ENCODE data around the gene OR8G1.
"Not testable (repeated sequence)": the region's sequence is repeated elsewhere in the genome, so short reads cannot be mapped to it uniquely, and the experiment has no call there.

The OR8G1 gene

DNA sequence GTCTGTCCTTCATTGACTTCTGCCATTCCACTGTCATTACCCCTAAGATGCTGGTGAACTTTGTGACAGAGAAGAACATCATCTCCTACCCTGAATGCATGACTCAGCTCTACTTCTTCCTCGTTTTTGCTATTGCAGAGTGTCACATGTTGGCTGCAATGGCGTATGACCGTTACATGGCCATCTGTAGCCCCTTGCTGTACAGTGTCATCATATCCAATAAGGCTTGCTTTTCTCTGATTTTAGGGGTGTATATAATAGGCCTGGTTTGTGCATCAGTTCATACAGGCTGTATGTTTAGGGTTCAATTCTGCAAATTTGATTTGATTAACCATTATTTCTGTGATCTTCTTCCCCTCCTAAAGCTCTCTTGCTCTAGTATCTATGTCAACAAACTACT lies 9.0 kb downstream of the OR8G1 start:
- DNase-seq = not testable (repeated sequence)

DNA sequence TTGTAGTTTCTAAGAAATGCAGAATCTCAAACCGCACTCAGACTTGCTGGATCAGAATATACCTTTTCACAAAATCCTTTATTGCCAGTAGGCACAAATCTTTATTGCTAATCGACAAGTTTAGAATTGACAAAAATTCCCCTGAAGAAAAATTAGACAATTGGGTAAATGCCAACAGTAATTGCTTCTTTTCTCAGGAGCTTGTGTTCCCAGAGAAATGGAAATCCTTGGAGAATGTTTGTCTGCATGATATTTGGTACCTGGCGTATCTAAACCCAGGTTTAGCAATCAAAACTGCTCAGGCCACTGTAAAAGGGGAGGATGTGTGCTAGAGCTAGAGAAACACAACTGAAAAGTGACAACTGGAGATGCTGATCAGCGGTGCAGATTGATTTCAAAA lies 15.2 kb downstream of the OR8G1 start, which contains the start of gene OR8G5:
OR8G5 (plus strand) TSS at position 301 of the 400 bp plus-strand sequence. CDS start 8,556 bp downstream, outside the sequence.
- no peak for DNase-seq

DNA sequence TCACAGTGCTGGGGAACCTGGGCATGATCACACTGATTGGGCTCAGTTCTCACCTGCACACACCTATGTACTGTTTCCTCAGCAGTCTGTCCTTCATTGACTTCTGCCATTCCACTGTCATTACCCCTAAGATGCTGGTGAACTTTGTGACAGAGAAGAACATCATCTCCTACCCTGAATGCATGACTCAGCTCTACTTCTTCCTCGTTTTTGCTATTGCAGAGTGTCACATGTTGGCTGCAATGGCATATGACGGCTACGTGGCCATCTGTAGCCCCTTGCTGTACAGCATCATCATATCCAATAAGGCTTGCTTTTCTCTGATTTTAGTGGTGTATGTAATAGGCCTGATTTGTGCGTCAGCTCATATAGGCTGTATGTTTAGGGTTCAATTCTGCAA lies 24.1 kb downstream of the OR8G1 start:
- not testable (repeated sequence) for DNase-seq

DNA sequence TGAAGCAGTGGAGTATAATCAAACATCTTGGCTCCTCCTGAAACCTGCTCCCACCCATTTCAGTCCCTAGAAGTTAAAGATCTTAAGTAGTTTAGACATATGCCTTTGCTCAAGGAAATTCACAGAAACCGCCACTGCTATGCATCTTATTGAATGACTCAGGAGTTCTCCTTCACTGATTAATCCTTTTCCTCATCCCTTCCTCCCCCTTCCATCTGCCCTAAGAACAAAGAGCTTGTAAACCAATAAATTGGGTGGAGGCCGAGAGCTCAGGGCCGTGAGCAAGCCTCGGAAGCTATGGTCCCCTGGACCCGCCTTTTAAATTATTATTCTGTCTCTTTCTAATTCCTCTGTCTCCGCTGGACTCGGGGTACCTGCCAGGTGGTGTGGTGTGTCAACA lies 30.0 kb downstream of the OR8G1 start:
- peak; percentile 88 for DNase-seq

DNA sequence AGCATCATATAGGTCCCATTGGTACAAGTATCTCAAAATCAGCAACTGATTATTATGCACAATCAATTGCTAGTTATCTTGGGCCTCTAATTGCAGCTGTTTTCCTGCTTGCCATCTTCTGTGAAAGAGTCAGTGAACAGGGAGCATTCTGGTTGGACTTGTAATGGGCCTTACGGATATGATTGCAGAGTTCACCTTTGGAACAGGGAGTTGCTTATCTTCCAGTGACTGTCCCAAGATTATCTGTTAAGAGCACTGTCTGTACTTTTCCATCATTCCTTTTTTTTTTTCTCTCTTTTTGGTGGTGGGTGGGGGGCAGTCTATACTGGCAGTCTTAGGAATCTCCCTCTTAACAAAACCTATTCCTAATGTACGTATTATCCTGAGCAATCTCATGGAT lies 33.1 kb downstream of the OR8G1 start:
- DNase-seq = no peak

GRCh38 chr11:124276081-124276480 lies 35.2 kb downstream of the OR8G1 start:
- no peak for DNase-seq

DNA sequence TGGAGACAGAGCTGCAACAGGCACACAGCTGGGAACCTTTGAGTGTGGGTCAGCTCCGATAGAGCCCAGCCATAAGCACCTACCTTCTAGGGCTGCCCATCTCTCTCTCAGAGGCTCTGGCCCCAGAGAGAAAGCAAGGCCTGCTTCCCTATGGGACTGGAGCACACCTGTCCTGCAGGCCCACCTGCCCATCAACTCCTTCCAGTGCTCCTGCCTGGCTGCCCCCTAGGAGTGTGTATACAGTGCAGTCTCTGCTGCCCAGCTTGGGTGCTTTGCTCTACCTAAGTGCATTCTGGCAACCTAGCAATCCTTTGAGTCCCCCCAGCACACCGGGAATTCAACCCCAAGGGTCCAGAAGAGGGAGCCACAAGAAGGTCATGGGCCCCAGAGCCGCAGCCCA lies 36.3 kb downstream of the OR8G1 start:
- no peak for DNase-seq

DNA sequence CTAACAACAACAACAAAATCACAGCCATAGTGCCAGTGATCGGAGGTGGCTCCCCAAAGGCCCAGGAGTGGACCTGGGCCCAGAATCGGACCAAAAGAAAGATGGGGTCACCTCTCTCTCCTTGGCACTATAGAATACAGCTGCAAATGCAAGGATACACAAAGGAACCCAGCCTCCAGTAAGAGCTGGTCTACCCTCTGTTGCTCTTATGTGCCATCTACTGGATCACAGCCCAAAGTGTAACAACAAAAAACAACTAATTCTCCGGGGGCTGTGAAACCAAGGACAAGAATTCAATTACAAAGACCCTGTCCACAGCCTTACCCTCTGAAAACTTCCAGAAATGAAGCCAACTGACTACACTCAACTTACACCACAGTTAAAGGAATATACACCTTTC lies 36.9 kb downstream of the OR8G1 start:
- DNase-seq = peak; percentile 21

GRCh38 chr11:124278261-124278660 lies 37.4 kb downstream of the OR8G1 start:
- DNase-seq = no peak

- DNase-seq = no peak
Observed at GRCh38 chr11:124285610-124286344, 44.9 kb downstream of the OR8G1 start.

DNA sequence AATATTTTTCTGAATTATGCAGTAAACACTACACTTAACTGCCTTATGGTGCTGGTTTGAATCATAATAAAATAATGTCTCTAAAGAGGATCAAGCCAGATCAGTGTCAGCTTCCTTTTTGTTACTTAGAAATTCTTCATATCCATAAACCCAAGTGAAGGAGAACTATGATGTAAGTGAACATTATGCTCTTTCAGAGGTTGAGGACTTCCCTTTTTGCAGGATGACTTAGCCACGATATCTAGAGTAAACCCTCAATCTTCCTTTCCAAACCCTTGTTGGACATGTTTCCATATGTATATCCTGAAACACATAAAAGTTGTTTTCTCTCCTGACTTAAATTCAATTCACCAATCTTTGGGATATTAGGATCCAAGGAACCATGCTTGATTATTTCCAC lies 53.8 kb downstream of the OR8G1 start:
- no peak for DNase-seq

GRCh38 chr11:124296016-124296415 lies 55.1 kb downstream of the OR8G1 start:
- no peak for DNase-seq

DNA sequence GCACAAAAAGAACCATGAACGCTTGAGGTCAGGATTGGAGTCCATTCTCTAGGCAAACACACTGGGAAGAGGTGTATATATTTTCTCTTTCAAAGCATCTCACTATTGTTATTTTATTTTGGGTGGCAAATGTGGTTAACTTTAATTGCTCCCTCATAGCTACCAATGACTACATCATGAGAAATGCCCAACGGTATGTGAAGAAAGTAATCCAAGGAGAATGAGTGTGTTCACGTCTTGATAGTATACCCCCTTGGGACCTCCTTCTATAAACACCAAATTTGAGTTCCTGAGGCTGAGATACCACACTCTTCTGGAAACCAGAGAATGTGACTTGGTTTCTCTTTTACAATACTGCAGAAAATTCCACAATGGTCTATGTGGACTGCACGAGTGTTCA lies 57.0 kb downstream of the OR8G1 start:
- DNase-seq = no peak

- no peak for DNase-seq
Observed at GRCh38 chr11:124301548-124301947, 60.7 kb downstream of the OR8G1 start.

GRCh38 chr11:124302347-124303125 lies 61.6 kb downstream of the OR8G1 start:
- no peak for DNase-seq
